MM.1S (cell line): ENCODE data around the gene KIAA1217.

Experiments used
- DNase-seq: peaks from one replicate; pipeline ENCODE4 v3.0.0-alpha.2; 2015
- H2AFZ ChIP-seq: fragments of 300-600 bp; sonication (generic); 2 replicates; pipeline ENCODE4 v1.6.0; 2016; ENCODE audit warnings: antibody characterized with exemption, low read length
- H3F3A ChIP-seq: fragments of 300-600 bp; sonication (generic); 2 replicates; pipeline ENCODE4 v1.6.1; 2016; ENCODE audit warnings: mild to moderate bottlenecking, antibody characterized with exemption, low read length, moderate library complexity, mixed read lengths; ENCODE audit not compliant: insufficient read depth
- H3K27ac ChIP-seq: fragments of 300-600 bp; sonication (generic); 2 replicates; pipeline ENCODE4 v1.5.1; 2016; ENCODE audit warnings: mild to moderate bottlenecking, low read length
- H3K27me3 ChIP-seq: fragments of 300-600 bp; sonication (generic); replicated peaks from 2 replicates; pipeline ENCODE4 v1.6.0; 2016; ENCODE audit warnings: low read length; ENCODE audit not compliant: insufficient read depth
- H3K36me3 ChIP-seq: fragments of 300-600 bp; sonication (generic); replicated peaks from 2 replicates; pipeline ENCODE4 v1.6.1; 2016; ENCODE audit warnings: mild to moderate bottlenecking, low read length, mixed read lengths; ENCODE audit not compliant: insufficient read depth
- H3K4me1 ChIP-seq: fragments of 300-600 bp; sonication (generic); 2 replicates; pipeline ENCODE4 v1.6.1; 2016; ENCODE audit warnings: low read length, mixed read lengths
- H3K4me2 ChIP-seq: fragments of 300-600 bp; sonication (generic); 2 replicates; pipeline ENCODE4 v1.6.0; 2016; ENCODE audit warnings: low read depth, low read length
- H3K4me3 ChIP-seq: fragments of 300-600 bp; sonication (generic); 2 replicates; pipeline ENCODE4 v1.5.1; 2016; ENCODE audit warnings: low read length, mixed read lengths
- H3K79me2 ChIP-seq: fragments of 300-600 bp; sonication (generic); 2 replicates; pipeline ENCODE4 v1.6.1; 2016; ENCODE audit warnings: mixed run types, low read length, mixed read lengths
- H3K9ac ChIP-seq: fragments of 300-600 bp; sonication (generic); 2 replicates; pipeline ENCODE4 v1.6.1; 2016; ENCODE audit warnings: low read length, mixed read lengths
- H3K9me2 ChIP-seq: fragments of 300-600 bp; sonication (generic); replicated peaks from 2 replicates; pipeline ENCODE4 v1.6.1; 2016; ENCODE audit warnings: mild to moderate bottlenecking, low read length, mixed read lengths; ENCODE audit not compliant: insufficient read depth
- H3K9me3 ChIP-seq: fragments of 300-600 bp; sonication (generic); replicated peaks from 2 replicates; pipeline ENCODE4 v1.6.1; 2016; ENCODE audit warnings: mild to moderate bottlenecking, low read length, mixed read lengths; ENCODE audit not compliant: insufficient read depth
- H4K20me1 ChIP-seq: fragments of 300-600 bp; sonication (generic); 2 replicates; pipeline ENCODE4 v1.6.1; 2016; ENCODE audit warnings: mild to moderate bottlenecking, low read length, moderate library complexity, mixed read lengths; ENCODE audit not compliant: insufficient read depth
- CTCF ChIP-seq: fragments of 300-600 bp; sonication (generic); IDR thresholded peaks from 2 replicates; pipeline ENCODE4 v1.5.1; 2016; ENCODE audit warnings: antibody characterized with exemption, low read length, mixed read lengths
- EZH2 ChIP-seq: fragments of 300-600 bp; sonication (generic); optimal IDR thresholded peaks from 2 replicates; pipeline ENCODE3; 2017; ENCODE audit warnings: low read depth, mild to moderate bottlenecking, antibody characterized with exemption, low read length, mixed read lengths
- EZH2phosphoT487 ChIP-seq: fragments of 300-600 bp; sonication (generic); IDR thresholded peaks from 2 replicates; pipeline ENCODE4 v1.6.1; 2018; ENCODE audit warnings: antibody characterized with exemption, low read length

Gene KIAA1217

GRCh38 chr10:24457661-24458318 lies 248.9 kb downstream of the KIAA1217 start:
- Histone ChIP-seq H3K79me2 (peaks cover 90% of the 10 kb centered on the region), H3K27me3 (no peaks in the 10 kb centered on the region), H3K9me3 (no peaks in the 10 kb centered on the region), H4K20me1 (no peaks in the 10 kb centered on the region), H3K9ac (no peak overlapping the region), H3K4me3 (no peak overlapping the region), H3K27ac (no peak overlapping the region), H3K9me2 (no peaks in the 10 kb centered on the region), H3K4me1 (peaks cover 43% of the 10 kb centered on the region), H2AFZ (no peak overlapping the region), H3K4me2 (no peak overlapping the region), H3F3A (peaks cover 16% of the 10 kb centered on the region), H3K36me3 (no peaks in the 10 kb centered on the region)
- no peak for TF ChIP-seq CTCF
- no peak for DNase-seq

- Histone ChIP-seq H3K79me2 (peaks cover 88% of the 10 kb centered on the region), H3K9me3 (no peaks in the 10 kb centered on the region), H3K4me1 (peaks cover 53% of the 10 kb centered on the region), H3F3A (peaks cover 16% of the 10 kb centered on the region), H3K9me2 (no peaks in the 10 kb centered on the region), H3K4me2 (peak overlapping the region; percentile 50), H3K9ac (no peak overlapping the region), H4K20me1 (no peaks in the 10 kb centered on the region), H3K27me3 (no peaks in the 10 kb centered on the region), H3K27ac (peak overlapping the region; percentile 48; the same call in 1 of the 2 replicates), H3K36me3 (no peaks in the 10 kb centered on the region), H2AFZ (no peak overlapping the region), H3K4me3 (no peak overlapping the region)
- TF ChIP-seq EZH2: no peak
- no peak for TF ChIP-seq EZH2phosphoT487
- TF ChIP-seq CTCF: no peak
- peak; percentile 89 for DNase-seq
Observed at GRCh38 chr10:24459836-24460235, 250.9 kb downstream of the KIAA1217 start.

DNA sequence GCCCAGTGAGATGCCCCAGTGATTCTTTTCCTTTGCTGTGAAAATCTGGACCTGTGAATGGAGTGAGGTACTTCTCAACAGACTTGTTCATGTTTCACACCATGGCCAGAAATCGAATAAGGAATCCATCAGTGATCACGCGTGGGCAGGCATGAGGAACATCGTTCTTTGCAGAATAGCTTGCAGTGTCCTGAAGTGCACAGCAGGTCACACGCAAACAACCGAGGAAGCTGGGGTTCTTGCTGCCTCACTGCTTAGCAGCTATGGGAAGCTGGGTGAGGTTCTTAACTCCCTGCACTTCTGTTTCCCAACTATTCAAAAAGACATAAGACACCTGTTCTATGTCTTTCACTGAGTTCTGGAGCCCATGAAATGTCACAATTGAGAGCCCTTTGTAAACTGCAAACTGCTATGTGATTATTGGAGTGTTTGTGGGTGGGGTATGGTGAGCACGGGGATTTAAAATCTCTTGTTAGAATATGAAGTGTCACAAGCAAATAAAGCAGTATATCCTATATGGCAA lies 253.4 kb downstream of the KIAA1217 start:
- H3K4me3 ChIP-seq: no peak overlapping the region
- peaks cover 78% of the 10 kb centered on the region for H3K79me2 ChIP-seq
- no peaks in the 10 kb centered on the region for H3K9me3 ChIP-seq
- peaks cover 74% of the 10 kb centered on the region for H3K4me1 ChIP-seq
- no peak for DNase-seq
- no peak overlapping the region for H2AFZ ChIP-seq
- H3F3A ChIP-seq: peaks cover 36% of the 10 kb centered on the region
- no peak for TF ChIP-seq CTCF
- no peak for TF ChIP-seq EZH2
- TF ChIP-seq EZH2phosphoT487: no peak
- H3K9me2 ChIP-seq: no peaks in the 10 kb centered on the region
- H3K9ac ChIP-seq: no peak overlapping the region
- no peak overlapping the region for H3K4me2 ChIP-seq
- no peaks in the 10 kb centered on the region for H3K36me3 ChIP-seq
- H4K20me1 ChIP-seq: no peaks in the 10 kb centered on the region
- no peaks in the 10 kb centered on the region for H3K27me3 ChIP-seq
- H3K27ac ChIP-seq: no peak overlapping the region
